PC-3 (cell line): Measurements from ENCODE around the gene CDH22. TPM values are rescaled to one million over a fixed set of nuclear protein-coding genes. Genes with fewer than 3 reads are reported as not detected.

Source experiments
- ATAC-seq: fragments of 200-7000 bp; cut with Tn5 transposase; 2 replicates; pipeline ENCODE4 v1.9.1; 2020; ENCODE audit warnings: mild to moderate bottlenecking, moderate library complexity
- BruUV-seq: library from RNA; stranded (reverse); fragments of 400-500 nt; replicated peaks from 2 replicates; lab custom pipeline; 2021; lab: Mats Ljungman, UMichigan
- CTCF ChIA-PET: fragments of 300-600 bp; sonication (Branson Sonifier 250); formaldehyde crosslinking; loops from one replicate; lab custom pipeline; 2022; ENCODE audit warnings: antibody characterized with exemption; lab: Charles Lee
- POLR2A ChIA-PET: fragments of 300-600 bp; sonication (Branson Sonifier 250); formaldehyde crosslinking; loops from one replicate; lab custom pipeline; 2022; ENCODE audit warnings: antibody characterized with exemption; ENCODE audit not compliant: unreplicated experiment; lab: Charles Lee
- DNase-seq: peaks from one replicate; pipeline ENCODE4 v3.0.0-alpha.2; 2015
- H2AFZ ChIP-seq: fragments of 300-600 bp; sonication (generic); 2 replicates; pipeline ENCODE4 v1.6.0; 2016; ENCODE audit warnings: antibody characterized with exemption, low read length
- H3F3A ChIP-seq: fragments of 300-600 bp; sonication (generic); one replicate; pipeline ENCODE4 v1.6.0; 2017; ENCODE audit warnings: antibody characterized with exemption, low read length, control low read depth, mild to moderate bottlenecking; ENCODE audit not compliant: unreplicated experiment
- H3K27ac ChIP-seq: fragments of 300-600 bp; sonication (generic); 2 replicates; pipeline ENCODE4 v1.5.1; 2016; ENCODE audit warnings: mild to moderate bottlenecking, low read length
- H3K27me3 ChIP-seq: fragments of 300-600 bp; sonication (generic); 2 replicates; pipeline ENCODE4 v1.6.1; 2016; ENCODE audit warnings: low read length, mixed read lengths
- H3K36me3 ChIP-seq: fragments of 300-600 bp; sonication (generic); 2 replicates; pipeline ENCODE4 v1.6.1; 2016; ENCODE audit warnings: low read depth, mixed run types, low read length, mixed read lengths
- H3K4me1 ChIP-seq: fragments of 300-600 bp; sonication (generic); 2 replicates; pipeline ENCODE4 v1.5.1; 2016; ENCODE audit warnings: low read length; ENCODE audit not compliant: insufficient read depth
- H3K4me2 ChIP-seq: fragments of 300-600 bp; sonication (generic); 2 replicates; pipeline ENCODE4 v1.6.0; 2016; ENCODE audit warnings: low read length
- H3K4me3 ChIP-seq: fragments of 300-600 bp; sonication (generic); 2 replicates; pipeline ENCODE4 v1.5.1; 2016; ENCODE audit warnings: mild to moderate bottlenecking, low read length, mixed read lengths
- H3K79me2 ChIP-seq: fragments of 300-600 bp; sonication (generic); 2 replicates; pipeline ENCODE4 v1.6.1; 2017; ENCODE audit warnings: low read length, mixed read lengths
- H3K9ac ChIP-seq: fragments of 300-600 bp; sonication (generic); 2 replicates; pipeline ENCODE4 v1.6.0; 2016; ENCODE audit warnings: mild to moderate bottlenecking, low read length
- H3K9me2 ChIP-seq: fragments of 300-600 bp; sonication (generic); replicated peaks from 2 replicates; pipeline ENCODE4 v1.6.1; 2016; ENCODE audit warnings: mixed run types, low read length, mixed read lengths
- H3K9me3 ChIP-seq: fragments of 300-600 bp; sonication (generic); 2 replicates; pipeline ENCODE4 v1.6.1; 2016; ENCODE audit warnings: low read length, mixed read lengths
- H4K20me1 ChIP-seq: fragments of 300-600 bp; sonication (generic); 2 replicates; pipeline ENCODE4 v1.6.1; 2016; ENCODE audit warnings: low read length, mixed read lengths
- EZH2 ChIP-seq: fragments of 300-600 bp; sonication (generic); IDR thresholded peaks from one replicate; pipeline ENCODE4 v1.6.1; 2017; ENCODE audit warnings: antibody characterized with exemption, mild to moderate bottlenecking, low read length; ENCODE audit not compliant: unreplicated experiment
- EZH2phosphoT487 ChIP-seq: fragments of 300-600 bp; sonication (generic); IDR thresholded peaks from 2 replicates; pipeline ENCODE4 v1.6.1; 2018; ENCODE audit warnings: mild to moderate bottlenecking, antibody characterized with exemption, low read length, borderline replicate concordance
- intact Hi-C: fragments of 100-400 bp; cut with micrococcal nuclease; formaldehyde crosslinking; loops from 2 replicates; pipeline ENCODE4 v1.9.0; 2023
- total RNA-seq: library from RNA; depleted of rRNA; stranded (reverse); fragments of >200 nt; gene quantifications from 2 replicates; pipeline ENCODE4 v1.2.3, GENCODE V29; 2014
- TF ChIP-seq, protein P1 (sequence below): fragments of 300-600 bp; sonication (generic); conservative IDR thresholded peaks from 2 replicates; pipeline ENCODE4 v1.5.1; 2017; ENCODE audit warnings: antibody characterized with exemption, low read depth, mild to moderate bottlenecking, low read length

Gene CDH22
- total RNA-seq, 1 experiment from 2014 or later: not detected

DNA sequence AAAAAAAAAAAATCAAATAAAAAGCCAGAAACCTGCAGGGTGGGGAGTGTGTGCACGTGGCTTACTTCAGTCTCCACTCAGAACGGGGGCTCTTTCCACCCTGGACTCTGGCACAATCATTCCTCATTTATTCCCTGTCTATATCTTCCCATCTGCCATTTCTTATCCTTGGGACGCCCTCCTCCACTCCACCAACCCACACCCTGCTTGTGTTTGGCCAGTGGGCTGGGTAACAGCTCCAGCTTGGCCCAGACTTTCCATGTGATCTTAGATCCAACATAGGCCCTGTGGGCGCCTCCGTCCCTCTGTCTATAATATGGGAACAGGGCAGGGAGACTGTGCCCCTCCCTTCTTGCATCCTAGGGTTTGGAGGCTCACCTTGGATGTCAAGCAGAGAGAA is 122.1 kb downstream of the CDH22 start:
- Histone ChIP-seq H3K4me1 (no peaks in the 10 kb centered on the region), H3K9ac (no peak overlapping the region), H3K36me3 (no peaks in the 10 kb centered on the region), H3K4me2 (no peak overlapping the region), H3K79me2 (no peaks in the 10 kb centered on the region), H3K9me3 (no peaks in the 10 kb centered on the region), H3F3A (no peaks in the 10 kb centered on the region), H3K27ac (no peak overlapping the region), H3K9me2 (no peaks in the 10 kb centered on the region), H3K4me3 (no peak overlapping the region), H3K27me3 (peaks cover 20% of the 10 kb centered on the region; the same call in 1 of the 2 replicates), H4K20me1 (no peaks in the 10 kb centered on the region), H2AFZ (no peak overlapping the region)
- BruUV-seq: no TSS peak
- TF ChIP-seq, protein P1, sequence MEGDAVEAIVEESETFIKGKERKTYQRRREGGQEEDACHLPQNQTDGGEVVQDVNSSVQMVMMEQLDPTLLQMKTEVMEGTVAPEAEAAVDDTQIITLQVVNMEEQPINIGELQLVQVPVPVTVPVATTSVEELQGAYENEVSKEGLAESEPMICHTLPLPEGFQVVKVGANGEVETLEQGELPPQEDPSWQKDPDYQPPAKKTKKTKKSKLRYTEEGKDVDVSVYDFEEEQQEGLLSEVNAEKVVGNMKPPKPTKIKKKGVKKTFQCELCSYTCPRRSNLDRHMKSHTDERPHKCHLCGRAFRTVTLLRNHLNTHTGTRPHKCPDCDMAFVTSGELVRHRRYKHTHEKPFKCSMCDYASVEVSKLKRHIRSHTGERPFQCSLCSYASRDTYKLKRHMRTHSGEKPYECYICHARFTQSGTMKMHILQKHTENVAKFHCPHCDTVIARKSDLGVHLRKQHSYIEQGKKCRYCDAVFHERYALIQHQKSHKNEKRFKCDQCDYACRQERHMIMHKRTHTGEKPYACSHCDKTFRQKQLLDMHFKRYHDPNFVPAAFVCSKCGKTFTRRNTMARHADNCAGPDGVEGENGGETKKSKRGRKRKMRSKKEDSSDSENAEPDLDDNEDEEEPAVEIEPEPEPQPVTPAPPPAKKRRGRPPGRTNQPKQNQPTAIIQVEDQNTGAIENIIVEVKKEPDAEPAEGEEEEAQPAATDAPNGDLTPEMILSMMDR: no peak
- TF ChIP-seq EZH2phosphoT487: no peak
- no peak for TF ChIP-seq EZH2
- DNase-seq (no peak), ATAC-seq (no peak)
- intact Hi-C loops: no loop called here
- POLR2A ChIA-PET: no interaction called here
- CTCF ChIA-PET: no interaction called here

- no peaks in the 10 kb centered on the region for H4K20me1 ChIP-seq
- intact Hi-C loops: no loop called here
- H3K27me3 ChIP-seq: peaks cover 25% of the 10 kb centered on the region; the same call in 1 of the 2 replicates
- BruUV-seq: no TSS peak
- no peak overlapping the region for H3K27ac ChIP-seq
- CTCF ChIA-PET: no interaction called here
- POLR2A ChIA-PET: no interaction called here
- H3F3A ChIP-seq: no peaks in the 10 kb centered on the region
- no peak for ATAC-seq
- H3K9me3 ChIP-seq: no peaks in the 10 kb centered on the region
- H3K4me3 ChIP-seq: no peak overlapping the region
- H3K4me2 ChIP-seq: no peak overlapping the region
- no peak for DNase-seq
- no peak overlapping the region for H2AFZ ChIP-seq
- H3K36me3 ChIP-seq: no peaks in the 10 kb centered on the region
- no peaks in the 10 kb centered on the region for H3K9me2 ChIP-seq
- TF ChIP-seq EZH2: no peak
- no peak for TF ChIP-seq EZH2phosphoT487
- TF ChIP-seq, protein P1: no peak
- H3K4me1 ChIP-seq: no peaks in the 10 kb centered on the region
- no peaks in the 10 kb centered on the region for H3K79me2 ChIP-seq
- H3K9ac ChIP-seq: no peak overlapping the region
Measured at GRCh38 chr20:46185353-46185752, 122.9 kb downstream of the CDH22 start.

DNA sequence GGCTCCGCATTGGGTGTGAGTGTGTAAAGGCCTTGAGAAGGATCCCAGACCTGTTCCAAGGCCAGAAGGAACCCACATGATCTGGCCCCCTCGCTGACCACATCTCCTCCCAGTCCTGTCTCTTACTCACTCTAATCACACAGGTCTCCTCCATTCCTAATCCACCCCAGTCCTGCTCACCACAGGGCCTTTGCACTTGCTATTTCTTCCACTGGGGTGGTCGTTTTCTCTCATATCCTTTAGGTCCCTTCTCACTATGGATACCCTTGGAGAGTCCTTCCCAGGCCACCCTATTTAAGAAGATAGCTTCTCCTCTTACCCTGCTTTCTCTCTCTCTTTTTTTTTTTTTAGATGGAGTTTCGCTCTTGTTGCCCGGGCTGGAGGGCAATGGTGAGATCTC is 124.5 kb downstream of the CDH22 start:
- Histone ChIP-seq H3K79me2 (no peaks in the 10 kb centered on the region), H3K4me3 (no peak overlapping the region), H3K9ac (no peak overlapping the region), H3K36me3 (no peaks in the 10 kb centered on the region), H3F3A (no peaks in the 10 kb centered on the region), H3K27ac (no peak overlapping the region), H3K4me1 (no peaks in the 10 kb centered on the region), H4K20me1 (no peaks in the 10 kb centered on the region), H3K9me3 (no peaks in the 10 kb centered on the region), H2AFZ (no peak overlapping the region), H3K9me2 (no peaks in the 10 kb centered on the region), H3K4me2 (no peak overlapping the region), H3K27me3 (peaks cover 31% of the 10 kb centered on the region)
- no peak for DNase-seq
- POLR2A ChIA-PET: no interaction called here
- TF ChIP-seq, protein P1: no peak
- TF ChIP-seq EZH2 (no peak), EZH2phosphoT487 (no peak)
- intact Hi-C loops: no loop called here
- BruUV-seq: no TSS peak
- no peak for ATAC-seq
- CTCF ChIA-PET: no interaction called here
